HG02798 (cell line): ENCODE data around the gene CENPX.
"Not testable (repeated sequence)": the region's sequence is repeated elsewhere in the genome, so short reads cannot be mapped to it uniquely, and the experiment has no call there.

Source experiments
- ATAC-seq: cut with Tn5 transposase; IDR thresholded peaks from one replicate; pipeline ENCODE4 v1.9.1; 2021; ENCODE audit warnings: mild to moderate bottlenecking; ENCODE audit not compliant: unreplicated experiment, poor library complexity

The CENPX gene

DNA sequence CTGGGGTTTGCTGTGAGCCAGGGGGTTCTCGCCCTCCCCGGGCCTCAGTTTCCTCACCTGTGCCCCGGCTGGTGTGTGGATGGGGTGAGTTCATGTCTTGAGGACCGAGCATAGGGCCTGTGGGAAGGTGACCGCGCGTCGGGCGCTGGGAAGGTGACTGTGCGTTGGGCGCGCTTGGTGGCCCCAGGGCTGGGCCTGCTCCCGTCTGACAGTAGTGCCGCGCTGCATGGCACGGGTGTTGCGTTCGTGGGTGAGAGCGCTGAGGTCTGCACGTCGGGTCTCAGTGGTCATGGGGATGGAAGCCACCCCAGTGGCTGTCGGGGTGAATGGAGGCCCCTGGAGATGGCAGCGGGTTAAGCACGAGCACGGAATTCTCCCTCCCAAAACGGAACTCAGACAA, 36.1 kb downstream of the CENPX start:
- no peak for ATAC-seq

GRCh38 chr17:81984773-81985410, 37.8 kb downstream of the CENPX start:
- no peak for ATAC-seq

DNA sequence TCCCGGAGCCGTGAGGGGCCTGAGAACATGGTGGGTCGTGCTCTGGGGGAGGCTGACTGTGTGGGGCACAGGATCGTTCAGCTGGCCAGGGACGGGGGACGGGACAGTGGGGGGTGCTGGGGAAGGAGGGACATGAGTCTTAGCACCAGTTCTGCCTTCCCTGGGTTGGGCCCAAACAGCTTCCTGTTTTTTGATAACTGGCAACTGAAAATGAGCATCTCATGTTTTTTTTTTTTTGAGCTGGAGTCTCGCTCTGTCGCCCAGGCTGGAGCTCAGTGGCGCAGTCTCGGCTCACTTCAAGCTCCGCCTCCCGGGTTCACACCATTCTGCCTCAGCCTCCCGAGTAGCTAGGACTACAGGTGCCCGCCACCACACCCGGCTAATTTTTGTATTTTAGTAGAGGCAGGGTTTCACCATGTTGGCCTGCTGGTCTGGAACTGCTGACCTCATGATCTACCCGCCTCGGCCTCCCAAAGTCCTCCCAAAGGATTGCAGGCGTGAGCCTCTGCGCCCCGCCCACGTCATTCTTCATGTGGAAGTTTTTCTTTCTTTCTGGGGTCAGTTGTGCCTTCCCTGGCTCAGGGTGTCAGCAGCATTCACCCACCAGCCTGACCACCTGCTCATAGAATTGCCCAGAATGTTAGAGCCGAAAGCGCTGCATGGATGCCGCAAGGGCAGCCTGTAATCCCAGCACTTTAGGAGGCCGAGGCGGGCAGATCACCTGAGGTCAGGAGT, 38.9 kb downstream of the CENPX start:
- ATAC-seq, result no peak

DNA sequence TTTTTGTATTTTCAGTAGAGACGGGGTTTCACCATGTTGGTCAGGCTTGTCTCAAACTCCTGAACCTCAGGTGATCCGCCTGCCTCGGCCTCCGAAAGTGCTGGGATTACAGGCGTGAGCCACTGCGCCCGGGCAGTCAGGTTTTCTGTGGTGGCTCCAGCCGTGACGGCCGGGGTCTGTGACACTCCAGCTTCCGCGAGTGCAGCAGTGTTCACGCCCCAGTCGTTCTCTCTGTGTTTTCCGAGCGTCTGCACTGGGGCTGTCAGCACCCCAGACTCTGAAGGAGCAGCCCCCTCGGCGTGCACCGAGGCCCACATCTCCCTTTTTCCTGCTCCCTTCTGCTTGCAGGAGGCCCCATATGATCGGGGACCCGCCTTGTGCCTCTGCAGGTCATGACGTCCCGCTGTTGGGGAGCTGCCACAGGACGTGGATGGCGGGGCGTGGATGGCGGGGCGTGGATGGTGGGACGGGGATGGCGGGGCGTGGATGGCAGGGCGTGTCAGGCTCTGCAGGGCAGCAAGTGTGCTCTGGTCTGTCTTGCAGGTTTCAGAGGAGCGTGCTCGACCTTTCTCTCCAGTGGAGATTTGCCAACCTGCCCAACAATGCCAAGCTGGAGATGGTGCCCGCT, 39.6 kb downstream of the CENPX start:
- no peak for ATAC-seq

GRCh38 chr17:81981511-81981910, 41.2 kb downstream of the CENPX start:
- not testable (repeated sequence) for ATAC-seq

DNA sequence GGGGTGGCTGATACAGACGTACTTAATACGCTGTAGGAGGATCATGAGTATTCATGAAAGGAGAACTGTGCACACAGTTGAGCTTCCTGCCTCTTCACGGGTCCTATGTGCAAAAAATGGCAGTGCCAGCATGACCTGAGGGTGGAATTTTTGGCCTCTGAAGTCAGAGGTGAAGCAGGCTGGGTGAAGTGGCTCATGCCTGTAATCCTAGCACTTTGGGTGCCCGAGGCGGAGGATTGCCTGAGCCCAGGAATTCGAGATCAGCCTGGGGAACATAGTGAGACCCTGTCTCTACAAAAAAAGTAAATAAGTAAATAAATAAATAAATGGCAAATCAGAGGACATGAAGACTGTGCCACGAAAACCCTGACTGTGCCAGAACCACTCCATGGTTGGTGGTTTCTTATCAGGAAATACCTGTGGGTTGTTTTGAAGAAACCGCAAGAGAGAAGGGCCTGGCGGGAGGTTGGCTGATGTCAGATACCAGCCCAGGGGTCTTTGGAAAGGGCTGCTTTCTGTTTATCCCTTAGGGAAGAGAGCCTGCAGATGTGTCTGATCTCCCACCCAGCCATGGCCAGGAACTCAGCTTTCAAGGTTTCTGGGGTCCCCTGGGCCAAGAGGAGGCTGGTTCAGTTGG, 41.9 kb downstream of the CENPX start:
- ATAC-seq, result no peak

- no peak for ATAC-seq
These were observed 42.6 kb downstream of the CENPX start for GRCh38 chr17:81980122-81980521.

DNA sequence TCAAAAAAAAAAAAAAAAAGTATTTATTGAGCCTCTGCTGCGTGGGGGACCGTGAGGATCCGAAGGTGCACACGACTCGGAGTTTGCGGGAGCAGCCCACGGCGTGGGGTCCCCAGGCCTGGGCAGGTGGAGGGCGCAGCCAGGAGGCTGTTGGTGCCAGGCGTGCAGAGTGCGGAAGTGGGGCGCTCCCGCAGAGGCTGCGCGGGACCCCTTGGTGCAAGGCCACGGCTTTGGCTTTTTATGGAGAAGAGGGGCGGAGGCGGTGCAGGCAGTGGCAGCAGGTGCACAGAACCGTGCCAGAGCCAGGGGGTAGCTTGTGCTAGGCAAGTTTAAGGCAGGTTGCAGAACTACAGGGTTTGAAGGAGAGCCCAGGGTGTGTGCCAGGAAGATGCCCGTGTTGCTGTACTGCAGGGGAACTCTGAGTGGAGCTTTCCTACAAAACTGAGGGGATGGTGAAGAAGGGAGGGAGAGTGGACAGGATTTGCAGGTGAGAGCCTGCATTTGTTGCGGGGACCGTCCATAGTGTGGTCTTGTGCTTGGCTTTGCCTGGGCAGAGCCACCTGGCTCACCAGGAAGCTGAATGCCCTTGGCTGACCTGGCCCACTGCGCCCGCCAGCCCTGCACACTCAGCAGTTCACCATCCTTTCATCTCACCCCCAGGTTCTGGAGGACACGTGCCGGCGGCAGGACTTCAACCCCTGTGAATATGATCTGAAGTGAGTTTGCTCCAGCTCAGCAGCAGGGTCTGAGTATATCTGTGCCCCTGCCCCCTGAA, 44.0 kb downstream of the CENPX start:
- ATAC-seq, result no peak

DNA sequence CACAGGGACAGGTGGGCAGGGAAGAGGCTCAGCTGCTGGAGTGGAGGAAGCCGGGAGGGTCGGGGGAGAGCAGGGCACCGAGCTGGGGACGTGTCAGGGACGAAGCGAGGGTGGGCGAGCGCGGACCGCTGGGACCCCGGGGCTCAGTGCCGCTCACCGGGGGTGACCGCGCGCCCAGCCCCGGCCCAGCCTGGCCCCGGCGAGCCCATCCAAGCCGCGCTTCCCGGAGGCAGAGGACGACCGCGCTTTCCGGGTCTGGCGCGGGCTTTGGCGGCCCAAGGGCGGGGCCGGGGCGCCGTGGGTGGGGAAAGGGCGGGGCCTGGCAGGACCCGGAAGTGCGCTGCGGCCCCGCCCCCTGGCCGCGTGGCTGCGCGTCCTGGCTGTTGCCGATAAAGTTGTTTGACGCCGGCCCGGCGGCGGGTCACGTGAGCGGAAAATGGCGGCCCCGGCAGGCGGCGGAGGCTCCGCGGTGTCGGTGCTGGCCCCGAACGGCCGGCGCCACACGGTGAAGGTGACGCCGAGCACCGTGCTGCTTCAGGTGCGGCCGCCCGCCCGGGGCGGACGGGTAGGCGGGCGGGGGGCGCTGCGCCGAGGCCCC, 45.4 kb downstream of the CENPX start, which contains the start of gene ASPSCR1:
Gene ASPSCR1, plus strand, starts transcription at position 419 of the 598 bp plus-strand sequence. Its CDS starts 18 bp downstream, at position 437.
- peak; percentile 90 for ATAC-seq

GRCh38 chr17:81976332-81977210, 46.1 kb downstream of the CENPX start:
- no peak for ATAC-seq

GRCh38 chr17:81973432-81973831, 49.2 kb downstream of the CENPX start:
- ATAC-seq, result no peak

GRCh38 chr17:81968850-81969812, 53.5 kb downstream of the CENPX start:
- ATAC-seq, result no peak
